Suprapubic skin (tissue), 4 donors: ENCODE data around the gene CCDC50. TPM values are rescaled to one million over a fixed set of nuclear protein-coding genes. Genes with fewer than 3 reads are reported as not detected.

ENCODE experiments used
- DNase-seq, 2 donors: peaks; one replicate each; pipeline ENCODE4 v3.0.0-alpha.2; 2019; ENCODE audit warnings: low spot score in 2 of 2
- H3K27ac ChIP-seq: fragments of 200-600 bp; sonication (generic); one replicate; pipeline ENCODE4 v1.5.1; 2019
- H3K27me3 ChIP-seq: fragments of 200-600 bp; sonication (generic); one replicate; pipeline ENCODE4 v1.5.1; 2019
- H3K36me3 ChIP-seq: fragments of 200-600 bp; sonication (generic); one replicate; pipeline ENCODE4 v1.5.1; 2019
- H3K4me1 ChIP-seq: fragments of 200-600 bp; sonication (generic); one replicate; pipeline ENCODE4 v1.5.1; 2019
- H3K4me3 ChIP-seq: fragments of 200-600 bp; sonication (generic); one replicate; pipeline ENCODE4 v1.5.1; 2019; ENCODE audit warnings: mild to moderate bottlenecking
- H3K9me3 ChIP-seq: fragments of 200-600 bp; sonication (generic); one replicate; pipeline ENCODE4 v1.5.1; 2019
- CTCF ChIP-seq, 2 donors: fragments of 200-600 bp in 1 of 2; fragments of 450-650 bp in 1 of 2; sonication (generic) in 1 of 2; IDR thresholded peaks; one replicate each; pipeline ENCODE4 v1.5.1; 2016 to 2019; ENCODE audit warnings: antibody characterized with exemption in 2 of 2, mild to moderate bottlenecking in 1 of 2, moderate library complexity in 1 of 2
- EP300 ChIP-seq: sonication (generic); formaldehyde crosslinking; IDR thresholded peaks from one replicate; pipeline ENCODE4 v1.6.1; 2017; ENCODE audit warnings: antibody characterized with exemption
- POLR2A ChIP-seq, 2 donors: fragments of 450-650 bp; IDR thresholded peaks; one replicate each; pipeline ENCODE4 v1.6.1; 2017; ENCODE audit warnings: antibody characterized with exemption in 2 of 2, mild to moderate bottlenecking in 2 of 2, moderate library complexity in 2 of 2
- POLR2AphosphoS5 ChIP-seq, 3 donors: sonication (generic); formaldehyde crosslinking; IDR thresholded peaks; one replicate each; pipeline ENCODE4 v1.6.1; 2017; ENCODE audit warnings: antibody characterized with exemption in 3 of 3
- WGBS: methylation state at CpG from one replicate; pipeline ENCODE4 v1.1.5; 2018; 5-methylcytosine and 5-hydroxymethylcytosine counted together
- total RNA-seq, 4 donors: library from RNA; depleted of rRNA; stranded (reverse); fragments of >200 nt; gene quantifications; one replicate each; pipeline ENCODE4 v1.1.0, GENCODE V29; 2016

Gene CCDC50
- total RNA-seq, 4 donors from 2014 or later: 34.9 to 67.7 (median 42.4) TPM

GRCh38 chr3:191391861-191392808, 62.9 kb downstream of the CCDC50 start:
- H3K4me3 ChIP-seq: no peak overlapping the region
- no peaks in the 10 kb centered on the region for H3K9me3 ChIP-seq
- 76% methylated on average over 2 of the region's 2 CpGs for WGBS
- peaks cover 56% of the 10 kb centered on the region for H3K36me3 ChIP-seq
- H3K4me1 ChIP-seq: no peaks in the 10 kb centered on the region
- TF ChIP-seq CTCF (IDR thresholded peaks at IDR 0.05): no peak
- no peak for TF ChIP-seq EP300
- TF ChIP-seq POLR2AphosphoS5 (IDR thresholded peaks at IDR 0.05): no peak
- no peak for TF ChIP-seq POLR2A (IDR thresholded peaks at IDR 0.05)
- no peak overlapping the region for H3K27ac ChIP-seq
- H3K27me3 ChIP-seq: no peaks in the 10 kb centered on the region
- no peak for DNase-seq

GRCh38 chr3:191393146-191393545, 64.0 kb downstream of the CCDC50 start:
- Histone ChIP-seq H3K9me3 (no peaks in the 10 kb centered on the region), H3K4me3 (no peak overlapping the region), H3K36me3 (peaks cover 56% of the 10 kb centered on the region), H3K27ac (no peak overlapping the region), H3K4me1 (no peaks in the 10 kb centered on the region), H3K27me3 (no peaks in the 10 kb centered on the region)
- TF ChIP-seq EP300 (no peak), CTCF (IDR thresholded peaks at IDR 0.05) (no peak), POLR2AphosphoS5 (IDR thresholded peaks at IDR 0.05) (no peak), POLR2A (IDR thresholded peaks at IDR 0.05) (no peak)
- DNase-seq: no peak

- Histone ChIP-seq H3K4me1 (no peaks in the 10 kb centered on the region), H3K27me3 (no peaks in the 10 kb centered on the region), H3K36me3 (peaks cover 21% of the 10 kb centered on the region), H3K9me3 (no peaks in the 10 kb centered on the region), H3K27ac (no peak overlapping the region), H3K4me3 (no peak overlapping the region)
- WGBS: 92% methylated on average over 3 of the region's 3 CpGs
- no peak for TF ChIP-seq EP300
- no peak for TF ChIP-seq CTCF (IDR thresholded peaks at IDR 0.05)
- TF ChIP-seq POLR2A (IDR thresholded peaks at IDR 0.05): no peak
- DNase-seq: no peak
Measured at GRCh38 chr3:191397771-191398170, 68.6 kb downstream of the CCDC50 start.

DNA sequence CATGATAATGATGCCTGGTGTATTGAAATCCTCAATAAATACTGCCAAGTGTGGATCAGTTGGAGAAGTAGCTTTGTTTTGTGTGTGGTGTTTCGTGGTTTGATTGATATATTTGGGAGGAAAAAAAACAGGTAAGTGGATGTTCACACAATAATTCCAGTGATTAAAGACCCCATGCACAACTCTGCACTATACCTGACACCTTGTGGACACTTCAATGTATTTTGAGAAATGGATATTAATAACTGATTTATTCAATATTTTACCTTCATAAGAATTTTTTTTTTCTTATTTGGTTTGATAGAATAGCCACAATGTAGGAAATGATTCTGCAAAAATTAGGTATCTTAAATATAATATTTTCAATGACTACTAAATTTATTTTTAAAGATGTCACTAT, 69.4 kb downstream of the CCDC50 start:
- WGBS: 89% methylated on average over 1 of the region's 1 CpG
- H3K36me3 ChIP-seq: peaks cover 20% of the 10 kb centered on the region
- H3K4me1 ChIP-seq: no peaks in the 10 kb centered on the region
- H3K4me3 ChIP-seq: no peak overlapping the region
- TF ChIP-seq CTCF (IDR thresholded peaks at IDR 0.05) (no peak), POLR2AphosphoS5 (IDR thresholded peaks at IDR 0.05) (no peak), EP300 (no peak), POLR2A (IDR thresholded peaks at IDR 0.05) (no peak)
- DNase-seq: no peak
- no peaks in the 10 kb centered on the region for H3K27me3 ChIP-seq
- H3K9me3 ChIP-seq: no peaks in the 10 kb centered on the region
- H3K27ac ChIP-seq: no peak overlapping the region

GRCh38 chr3:191399918-191400317, 70.7 kb downstream of the CCDC50 start:
- no peak for TF ChIP-seq POLR2AphosphoS5 (IDR thresholded peaks at IDR 0.05)
- no peak for TF ChIP-seq EP300
- TF ChIP-seq POLR2A (IDR thresholded peaks at IDR 0.05): no peak
- no peak for TF ChIP-seq CTCF (IDR thresholded peaks at IDR 0.05)
- DNase-seq: no peak
- WGBS: 89% methylated on average over 3 of the region's 3 CpGs
- Histone ChIP-seq H3K36me3 (peaks cover 13% of the 10 kb centered on the region), H3K4me1 (no peaks in the 10 kb centered on the region), H3K9me3 (no peaks in the 10 kb centered on the region), H3K27ac (no peak overlapping the region), H3K27me3 (no peaks in the 10 kb centered on the region), H3K4me3 (no peak overlapping the region)
